CD4-positive, alpha-beta T cell treated with Interferon gamma for 1 hour (primary cell): ENCODE measurements around the gene MAGED1.
"Not testable (repeated sequence)": the region's sequence is repeated elsewhere in the genome, so short reads cannot be mapped to it uniquely, and the experiment has no call there.

ENCODE experiments used
- DNase-seq: peaks from one replicate; pipeline ENCODE4 v3.0.0-alpha.2; 2020

The MAGED1 gene

GRCh38 chrX:51896626-51897025, 3.2 kb downstream of the MAGED1 start:
- no peak for DNase-seq

GRCh38 chrX:51899741-51900140, 6.3 kb downstream of the MAGED1 start:
- DNase-seq: no peak

GRCh38 chrX:51902510-51903050, 9.2 kb downstream of the MAGED1 start:
- no peak for DNase-seq

- DNase-seq: not testable (repeated sequence)
These were observed 11.7 kb downstream of the MAGED1 start for GRCh38 chrX:51905152-51905551.

GRCh38 chrX:51905711-51906110, 12.3 kb downstream of the MAGED1 start:
- DNase-seq: no peak

GRCh38 chrX:51917604-51918003, 24.2 kb downstream of the MAGED1 start:
- DNase-seq: no peak

- no peak for DNase-seq
These were observed 29.1 kb downstream of the MAGED1 start for GRCh38 chrX:51922561-51922960.

- no peak for DNase-seq
These were observed 38.2 kb downstream of the MAGED1 start for GRCh38 chrX:51931566-51932150.
